NCI-H2227 (cell line): ENCODE data around the gene TCF7.

Experiments used
- DNase-seq: peaks from one replicate; lab custom pipeline; 2025; ENCODE audit not compliant: unreplicated experiment; lab: John Stamatoyannopoulos, UW

The TCF7 gene

GRCh38 chr5:134090522-134090921 is 24.0 kb upstream of the TCF7 start:
- no peak for DNase-seq

GRCh38 chr5:134091626-134092121 is 22.8 kb upstream of the TCF7 start:
- DNase-seq: no peak

DNA sequence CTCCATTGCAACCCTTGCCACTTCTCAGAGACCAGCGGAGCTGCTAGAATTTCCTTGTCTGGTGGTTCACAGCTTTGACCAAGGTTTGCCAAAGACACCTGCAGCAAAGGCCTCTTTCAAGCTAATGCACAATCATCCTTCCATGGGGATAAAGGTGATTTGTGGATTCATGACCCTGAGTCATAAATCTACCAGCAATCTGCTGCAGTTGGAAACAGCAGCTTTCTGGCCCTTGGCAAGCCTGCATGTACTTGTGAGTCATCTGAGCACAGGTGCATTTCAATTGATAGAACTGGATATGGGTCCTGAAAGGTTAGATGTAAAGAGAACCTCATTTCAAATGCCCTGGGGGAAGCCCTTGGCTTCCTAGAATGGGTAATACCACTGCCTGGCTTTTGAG is 21.6 kb upstream of the TCF7 start:
- DNase-seq: no peak

- DNase-seq: no peak
Observed at GRCh38 chr5:134093351-134093750, 21.1 kb upstream of the TCF7 start.

DNA sequence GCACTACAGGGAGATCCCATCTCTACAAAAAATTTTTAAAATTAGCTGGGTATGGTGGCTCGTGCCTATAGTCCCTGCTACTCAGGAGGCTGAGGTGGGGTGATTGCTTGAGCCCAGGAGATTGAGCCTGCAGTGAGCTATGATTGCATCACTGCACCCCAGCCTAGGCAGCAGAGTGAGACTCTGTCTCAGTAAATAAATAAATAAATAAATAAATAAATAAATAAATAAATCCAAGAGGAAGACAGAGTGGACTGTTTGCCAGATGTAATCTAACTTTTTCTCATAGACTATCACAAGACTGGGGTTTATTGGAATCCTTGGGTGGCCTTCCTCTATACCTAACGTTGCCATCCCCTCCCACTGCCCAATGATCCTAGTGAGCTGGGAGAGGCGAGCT is 19.2 kb upstream of the TCF7 start:
- DNase-seq: no peak

DNA sequence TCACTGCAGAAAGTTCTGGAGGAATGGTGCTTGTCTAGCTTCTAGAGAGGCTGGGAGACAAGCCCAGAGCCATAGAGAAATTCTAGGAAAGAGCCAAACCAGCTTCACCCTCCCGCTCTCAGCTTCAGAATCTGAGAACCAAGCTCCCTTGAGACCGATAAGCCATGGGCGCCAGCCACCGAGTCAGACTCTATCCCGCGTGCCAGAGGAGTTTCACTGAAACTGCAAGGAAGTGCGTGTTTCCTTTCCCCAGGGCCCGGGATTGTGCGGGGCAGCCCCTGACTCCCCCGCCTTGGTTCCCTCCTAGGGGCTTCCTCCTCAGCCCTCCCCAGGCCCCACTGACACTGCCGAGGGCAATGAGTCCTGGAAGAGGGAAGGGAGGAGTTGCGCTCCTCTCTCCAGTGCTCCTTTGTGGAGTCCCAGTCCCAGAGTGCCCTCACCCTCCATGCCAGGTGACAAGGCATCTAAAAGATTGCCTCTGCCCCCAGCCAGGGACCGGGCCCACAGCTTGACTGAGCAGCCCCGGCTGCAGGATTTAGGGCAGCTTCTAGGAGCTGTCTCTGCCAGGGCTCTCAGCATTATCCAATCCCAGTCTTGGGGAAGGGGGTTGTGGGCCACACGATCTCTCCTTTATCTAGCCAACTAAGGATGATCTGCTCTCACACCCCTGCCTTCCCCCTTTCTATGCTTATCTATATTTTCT is 18.4 kb upstream of the TCF7 start:
- no peak for DNase-seq

GRCh38 chr5:134097211-134097749 is 17.2 kb upstream of the TCF7 start:
- no peak for DNase-seq

DNA sequence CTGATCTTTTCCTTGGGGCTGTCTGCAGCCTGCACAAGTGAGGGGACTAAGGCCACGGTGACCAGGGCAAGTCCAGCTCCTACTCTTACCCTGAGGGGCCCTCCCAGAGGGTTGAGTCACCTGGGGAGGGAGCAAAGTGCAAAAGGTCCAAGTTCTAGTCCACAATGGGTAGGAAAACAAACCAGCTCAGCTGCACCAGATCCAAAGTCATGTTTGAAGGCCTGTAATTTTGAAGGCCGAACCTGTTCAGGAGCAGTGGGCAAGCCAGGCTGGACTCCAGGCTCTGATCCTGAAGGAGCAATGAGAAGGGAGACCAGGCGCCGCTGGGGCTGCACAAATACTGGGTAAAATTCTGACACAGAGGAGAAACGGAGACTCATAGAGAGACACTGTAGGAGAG is 15.8 kb upstream of the TCF7 start:
- DNase-seq: no peak

- no peak for DNase-seq
Observed at GRCh38 chr5:134099288-134099872, 15.1 kb upstream of the TCF7 start.

- no peak for DNase-seq
Observed at GRCh38 chr5:134099939-134100282, 14.6 kb upstream of the TCF7 start.

- no peak for DNase-seq
Observed at GRCh38 chr5:134100283-134101091, 14.0 kb upstream of the TCF7 start.

- peak; percentile 55 for DNase-seq
Observed at GRCh38 chr5:134101686-134102439, 12.6 kb upstream of the TCF7 start.

- DNase-seq: no peak
Observed at GRCh38 chr5:134103397-134103796, 11.1 kb upstream of the TCF7 start.

- DNase-seq: no peak
Observed at GRCh38 chr5:134103998-134104654, 10.4 kb upstream of the TCF7 start.

DNA sequence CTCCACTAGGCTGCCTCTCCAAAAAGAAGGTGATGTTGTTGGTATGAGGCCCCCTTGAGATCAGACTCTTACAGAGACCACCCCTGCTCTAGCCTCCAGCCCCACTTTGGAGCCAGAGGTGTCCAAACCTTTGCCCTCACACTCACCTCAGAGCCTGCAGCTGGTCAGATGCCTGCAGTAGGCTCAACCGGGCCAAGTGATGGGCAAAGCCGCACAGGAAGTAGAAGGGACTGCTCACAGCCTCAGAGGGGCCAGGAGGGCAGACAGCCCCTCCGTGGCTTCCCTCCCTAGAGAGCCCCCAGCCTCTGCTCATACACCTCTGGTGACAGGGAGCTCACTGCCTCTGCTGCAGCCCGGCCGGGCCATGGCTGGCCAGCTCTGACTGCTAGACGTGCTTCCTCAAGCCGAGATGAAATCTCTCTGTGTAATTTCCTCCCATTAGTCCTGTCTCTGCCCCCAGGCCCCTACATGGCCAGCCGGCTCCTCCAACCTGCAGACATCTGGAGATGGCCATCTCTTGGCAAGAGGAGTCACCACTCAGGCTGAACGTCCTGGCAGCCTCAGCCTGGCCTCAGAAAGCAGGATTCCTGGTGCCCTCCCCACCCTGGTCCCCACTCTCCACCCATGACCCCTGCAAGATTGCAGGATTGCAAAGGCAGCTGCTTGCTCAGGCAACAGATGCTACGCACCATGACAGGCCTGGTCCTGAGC is 7.3 kb upstream of the TCF7 start:
- DNase-seq: no peak

DNA sequence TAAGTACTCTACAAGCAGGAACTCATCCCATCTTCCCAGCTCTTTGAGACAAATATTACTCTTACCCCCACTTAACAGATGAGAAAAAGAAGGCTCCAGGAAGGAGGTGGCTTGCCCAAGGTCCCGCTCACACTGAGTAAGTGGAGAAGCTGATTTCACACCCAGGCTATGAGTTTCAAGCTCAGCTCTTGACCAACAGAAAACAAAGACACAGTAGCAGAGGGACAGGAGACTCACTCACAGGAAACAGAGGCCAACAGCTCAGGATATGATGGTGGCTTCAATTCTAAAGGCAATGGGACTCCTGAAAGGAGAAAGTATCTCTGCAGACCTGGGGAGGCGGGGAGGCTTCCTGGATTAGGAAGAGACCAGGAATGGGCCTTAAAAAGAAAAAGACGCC is 6.7 kb upstream of the TCF7 start:
- no peak for DNase-seq

DNA sequence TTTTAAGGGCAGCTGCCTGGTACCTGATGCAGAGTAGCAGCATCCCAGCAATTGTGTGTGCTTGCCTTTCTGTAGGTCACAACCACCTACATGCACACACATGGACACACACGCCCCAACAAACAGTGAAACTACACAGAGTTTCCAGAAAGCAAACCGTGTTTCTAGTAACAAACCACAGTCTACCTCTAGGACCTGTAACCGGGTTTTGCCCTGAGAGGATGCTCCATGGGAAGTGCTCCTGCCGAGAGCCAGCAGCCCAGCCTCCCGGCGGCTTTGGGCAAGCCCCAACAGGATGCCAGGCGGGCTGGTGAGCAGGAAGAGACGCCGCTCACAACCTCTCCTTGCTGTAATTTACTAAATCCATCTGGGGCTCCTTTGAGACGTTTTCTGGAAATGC is 4.1 kb upstream of the TCF7 start:
- DNase-seq: peak; percentile 17

DNA sequence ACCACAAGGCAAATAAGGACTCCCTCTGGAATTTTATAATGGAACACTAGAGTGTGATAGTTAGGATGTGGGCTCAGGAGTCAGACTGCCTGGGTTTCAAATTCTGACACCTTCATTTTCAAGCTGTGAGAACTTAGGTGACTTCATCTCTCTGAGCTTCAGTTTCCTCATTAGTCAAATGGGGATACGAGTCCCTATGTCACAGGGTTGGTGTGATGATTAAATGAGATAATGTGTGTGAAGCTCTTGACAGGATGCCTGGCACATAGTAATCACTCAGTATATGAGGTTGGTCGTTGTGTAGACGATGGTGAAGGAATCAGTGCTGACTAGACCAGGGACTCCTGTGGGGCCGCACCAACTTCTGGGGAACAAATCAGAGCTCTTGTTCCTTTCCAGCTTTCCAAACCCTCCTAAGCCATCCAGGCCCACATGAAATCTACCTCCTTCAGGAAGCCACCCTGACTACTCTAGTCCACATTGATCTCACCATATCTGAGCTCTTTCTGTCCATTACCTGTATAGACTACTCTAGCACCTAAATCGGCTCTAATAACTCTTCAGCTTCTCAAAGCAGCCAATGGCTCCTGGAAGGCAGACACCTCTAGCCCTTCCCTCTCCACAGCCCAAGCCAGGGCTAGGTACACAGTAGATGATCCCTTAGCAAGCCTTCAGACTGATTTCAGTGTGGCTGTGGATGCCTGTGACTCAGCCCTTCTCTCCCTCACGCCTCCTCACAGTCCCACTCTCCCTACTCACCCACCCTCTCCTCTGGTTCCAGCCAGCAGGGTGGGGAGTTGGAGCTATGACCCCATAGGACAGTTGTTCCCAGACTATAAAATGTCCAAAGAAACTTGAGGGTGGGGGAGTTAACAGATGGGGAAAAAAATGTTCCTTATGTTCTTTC is 2.5 kb upstream of the TCF7 start:
- no peak for DNase-seq
